ENCODE measurements around the gene TTC16. TPM values are rescaled to one million over a fixed set of nuclear protein-coding genes. Genes with fewer than 3 reads are reported as not detected.

TTC16 gene
- total RNA-seq, 6 experiments from 2014 or later = not detected

DNA sequence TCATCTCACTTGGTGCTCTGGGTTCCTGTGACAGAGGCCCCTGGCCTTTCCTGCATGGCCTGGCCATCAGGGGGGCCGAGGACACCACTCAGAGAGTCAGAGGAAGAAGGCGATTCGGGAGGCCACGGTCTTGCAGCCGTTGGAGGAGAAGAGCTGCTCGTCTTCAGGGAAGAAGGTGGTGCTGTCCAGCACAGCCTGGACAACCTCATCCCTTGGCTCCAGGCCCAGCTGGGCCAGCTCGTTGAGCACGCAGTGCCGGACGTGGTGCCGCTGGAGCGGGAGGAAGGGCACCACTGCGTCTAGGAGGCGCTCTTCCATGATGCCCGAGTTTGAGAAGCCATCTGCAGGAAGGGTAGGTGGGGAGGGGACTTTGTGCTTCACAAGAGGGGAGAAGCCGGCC is 16.1 kb downstream of the TTC16 start:
- Mint-ChIP-seq H3K4me3 (no peak overlapping the region), H3K36me3 (ENCODE audit: low read depth) (no peaks in the 10 kb centered on the region), H3K27ac (no peak overlapping the region), H3K27me3 (ENCODE audit: insufficient read depth) (no peaks in the 10 kb centered on the region; the same call in 1 of the 2 replicates), H3K4me1 (ENCODE audit: low read depth) (peaks cover 9% of the 10 kb centered on the region), H3K9me3 (no peaks in the 10 kb centered on the region)
- TF ChIP-seq, protein P1, sequence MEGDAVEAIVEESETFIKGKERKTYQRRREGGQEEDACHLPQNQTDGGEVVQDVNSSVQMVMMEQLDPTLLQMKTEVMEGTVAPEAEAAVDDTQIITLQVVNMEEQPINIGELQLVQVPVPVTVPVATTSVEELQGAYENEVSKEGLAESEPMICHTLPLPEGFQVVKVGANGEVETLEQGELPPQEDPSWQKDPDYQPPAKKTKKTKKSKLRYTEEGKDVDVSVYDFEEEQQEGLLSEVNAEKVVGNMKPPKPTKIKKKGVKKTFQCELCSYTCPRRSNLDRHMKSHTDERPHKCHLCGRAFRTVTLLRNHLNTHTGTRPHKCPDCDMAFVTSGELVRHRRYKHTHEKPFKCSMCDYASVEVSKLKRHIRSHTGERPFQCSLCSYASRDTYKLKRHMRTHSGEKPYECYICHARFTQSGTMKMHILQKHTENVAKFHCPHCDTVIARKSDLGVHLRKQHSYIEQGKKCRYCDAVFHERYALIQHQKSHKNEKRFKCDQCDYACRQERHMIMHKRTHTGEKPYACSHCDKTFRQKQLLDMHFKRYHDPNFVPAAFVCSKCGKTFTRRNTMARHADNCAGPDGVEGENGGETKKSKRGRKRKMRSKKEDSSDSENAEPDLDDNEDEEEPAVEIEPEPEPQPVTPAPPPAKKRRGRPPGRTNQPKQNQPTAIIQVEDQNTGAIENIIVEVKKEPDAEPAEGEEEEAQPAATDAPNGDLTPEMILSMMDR (IDR thresholded peaks at IDR 0.05) = peak; percentile 22; the same call in 1 of the 2 replicates
- DNase-seq = no peak

DNA sequence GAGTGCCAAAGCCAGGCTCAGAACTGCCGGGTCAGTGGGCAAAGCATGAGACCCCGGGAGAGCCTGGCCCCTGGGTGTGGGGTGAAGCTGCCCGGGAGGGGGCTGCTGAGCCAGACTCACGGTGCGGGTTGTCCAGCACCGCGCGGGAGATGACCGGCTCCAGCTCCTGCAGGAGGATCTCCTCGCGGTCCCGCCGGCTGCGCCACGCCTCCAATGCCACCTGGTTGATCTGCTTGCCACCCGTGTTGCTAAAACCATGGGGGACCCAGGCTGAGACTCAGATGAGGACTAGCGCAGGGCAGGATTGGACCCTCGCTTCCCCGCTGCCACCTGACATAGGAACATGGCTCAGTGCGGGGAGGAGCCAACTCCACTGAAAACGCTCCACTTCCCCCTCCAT is 16.6 kb downstream of the TTC16 start:
- DNase-seq = no peak
- H3K36me3 Mint-ChIP-seq (ENCODE audit: low read depth) = no peaks in the 10 kb centered on the region
- peaks cover 9% of the 10 kb centered on the region for H3K4me1 Mint-ChIP-seq (ENCODE audit: low read depth)
- TF ChIP-seq, protein P1 (IDR thresholded peaks at IDR 0.05) = no peak
- no peaks in the 10 kb centered on the region for H3K9me3 Mint-ChIP-seq
- H3K27ac Mint-ChIP-seq = no peak overlapping the region
- no peak overlapping the region for H3K4me3 Mint-ChIP-seq
- no peaks in the 10 kb centered on the region; the same call in 1 of the 2 replicates for H3K27me3 Mint-ChIP-seq (ENCODE audit: insufficient read depth)

DNA sequence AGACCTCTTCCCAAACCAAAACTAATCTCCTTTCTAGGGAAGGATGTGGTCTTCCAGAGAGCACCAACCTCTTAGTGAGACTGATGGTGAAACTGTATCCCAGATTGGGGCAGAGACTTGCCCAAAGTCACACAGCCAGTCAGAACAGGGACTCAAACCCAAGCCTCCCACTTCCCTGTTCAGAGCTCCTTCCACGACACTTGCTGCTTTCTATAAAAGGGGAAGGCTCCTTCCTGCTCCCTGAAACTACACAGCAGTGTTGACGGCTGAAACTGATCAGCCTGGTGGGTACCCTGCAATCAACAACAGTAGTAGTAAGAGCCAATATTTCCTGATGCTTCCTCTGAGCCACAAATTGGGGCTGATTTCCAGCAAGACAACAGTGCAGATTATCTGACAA is 17.7 kb downstream of the TTC16 start:
- Mint-ChIP-seq H3K9me3 (no peaks in the 10 kb centered on the region), H3K27ac (no peak overlapping the region; the same call in 1 of the 2 replicates), H3K4me3 (peak overlapping the region; percentile 87; the same call in 1 of the 2 replicates), H3K4me1 (ENCODE audit: low read depth) (peaks cover 9% of the 10 kb centered on the region), H3K27me3 (ENCODE audit: insufficient read depth) (peaks cover 4% of the 10 kb centered on the region), H3K36me3 (ENCODE audit: low read depth) (no peaks in the 10 kb centered on the region)
- DNase-seq = no peak
- TF ChIP-seq, protein P1 (IDR thresholded peaks at IDR 0.05) = no peak

DNA sequence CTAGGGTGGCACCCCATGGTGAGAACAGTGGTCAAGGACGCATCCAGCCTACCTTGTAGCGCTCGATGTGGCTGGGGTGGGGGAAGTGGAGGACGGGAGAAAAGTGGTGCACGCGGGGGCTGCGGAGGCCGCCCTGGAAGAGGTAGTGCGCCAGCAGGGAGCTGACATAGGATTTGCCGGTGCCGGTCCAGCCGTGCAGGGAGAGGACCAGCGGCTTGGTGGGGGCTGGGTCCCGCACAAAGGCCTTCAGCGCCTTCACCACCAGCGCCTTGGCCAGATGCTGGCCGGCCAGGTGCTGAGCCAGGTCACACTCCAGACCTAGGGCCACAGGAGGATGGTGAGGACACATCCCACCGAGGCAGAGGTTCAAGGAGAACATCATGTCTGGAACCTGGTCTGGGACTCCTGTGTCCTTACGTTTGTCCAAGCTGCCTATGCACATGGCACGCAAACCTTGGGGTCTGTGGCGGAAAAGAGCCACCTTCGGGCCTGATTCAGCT is 18.4 kb downstream of the TTC16 start:
- Mint-ChIP-seq H3K9me3 (no peaks in the 10 kb centered on the region), H3K36me3 (ENCODE audit: low read depth) (no peaks in the 10 kb centered on the region), H3K4me3 (peak overlapping the region; percentile 87), H3K27me3 (ENCODE audit: insufficient read depth) (peaks cover 7% of the 10 kb centered on the region), H3K27ac (peak overlapping the region; percentile 85), H3K4me1 (ENCODE audit: low read depth) (peaks cover 9% of the 10 kb centered on the region)
- TF ChIP-seq, protein P1 (IDR thresholded peaks at IDR 0.05) = peak; percentile 92; the same call in 1 of the 2 replicates
- no peak for DNase-seq

DNA sequence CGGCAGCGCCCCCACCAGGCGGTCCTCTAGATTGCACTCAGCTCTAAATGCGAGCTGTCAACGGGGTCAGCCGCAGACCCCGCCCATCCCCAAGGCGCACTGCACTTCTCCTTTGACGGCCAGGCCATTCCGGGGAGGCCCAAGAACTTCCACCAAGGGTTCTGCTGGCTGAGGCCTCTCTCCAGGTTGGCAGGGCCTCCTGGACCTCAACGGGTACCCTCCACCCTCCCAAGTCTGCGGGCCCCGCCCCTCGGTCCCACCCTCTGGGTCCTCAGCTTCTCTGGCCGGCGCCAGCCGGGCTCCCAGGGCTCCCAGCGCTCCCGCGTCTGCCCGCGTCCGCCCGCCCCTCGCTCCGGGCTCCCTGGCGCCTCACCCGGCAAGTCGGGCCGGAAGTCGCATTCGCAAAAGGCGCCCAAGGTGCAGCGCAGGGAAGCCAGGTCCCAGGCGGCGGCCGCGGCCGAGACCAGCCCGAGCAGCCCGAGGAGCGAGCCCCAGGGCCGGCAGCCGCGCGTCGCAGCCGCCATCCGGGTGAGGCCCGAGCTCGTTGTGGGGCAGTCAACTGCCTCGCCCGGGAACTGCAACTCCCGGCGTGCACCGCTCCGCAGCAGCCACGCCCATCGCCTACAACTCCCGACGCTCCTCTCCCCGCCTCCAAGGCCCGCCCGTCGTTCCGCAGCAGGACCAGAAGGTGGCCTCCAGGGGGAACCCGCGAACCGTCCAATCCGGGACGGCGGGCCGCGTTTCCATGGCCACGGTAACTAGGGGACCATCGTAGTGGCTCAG is 19.1 kb downstream of the TTC16 start, which contains the start of gene TOR2A:
TSS of gene TOR2A (minus strand) at position 548 of the 783 bp plus-strand sequence. CDS start at position 524, 24 bp downstream.
- peak; percentile 95 for DNase-seq
- peak within 1 kb of the TSS; percentile 85 for H3K27ac Mint-ChIP-seq
- no peaks in the 10 kb centered on the region for H3K9me3 Mint-ChIP-seq
- TF ChIP-seq, protein P1 (IDR thresholded peaks at IDR 0.05) = peak; percentile 82
- peaks cover 9% of the 10 kb centered on the region for H3K4me1 Mint-ChIP-seq (ENCODE audit: low read depth)
- peaks cover 8% of the 10 kb centered on the region for H3K27me3 Mint-ChIP-seq (ENCODE audit: insufficient read depth)
- H3K36me3 Mint-ChIP-seq (ENCODE audit: low read depth) = no peaks in the 10 kb centered on the region
- peak within 1 kb of the TSS; percentile 87 for H3K4me3 Mint-ChIP-seq

All from HFFc6 (cell line).